ENCODE measurements around the gene CDPF1.

- TF ChIP-seq, protein P1, sequence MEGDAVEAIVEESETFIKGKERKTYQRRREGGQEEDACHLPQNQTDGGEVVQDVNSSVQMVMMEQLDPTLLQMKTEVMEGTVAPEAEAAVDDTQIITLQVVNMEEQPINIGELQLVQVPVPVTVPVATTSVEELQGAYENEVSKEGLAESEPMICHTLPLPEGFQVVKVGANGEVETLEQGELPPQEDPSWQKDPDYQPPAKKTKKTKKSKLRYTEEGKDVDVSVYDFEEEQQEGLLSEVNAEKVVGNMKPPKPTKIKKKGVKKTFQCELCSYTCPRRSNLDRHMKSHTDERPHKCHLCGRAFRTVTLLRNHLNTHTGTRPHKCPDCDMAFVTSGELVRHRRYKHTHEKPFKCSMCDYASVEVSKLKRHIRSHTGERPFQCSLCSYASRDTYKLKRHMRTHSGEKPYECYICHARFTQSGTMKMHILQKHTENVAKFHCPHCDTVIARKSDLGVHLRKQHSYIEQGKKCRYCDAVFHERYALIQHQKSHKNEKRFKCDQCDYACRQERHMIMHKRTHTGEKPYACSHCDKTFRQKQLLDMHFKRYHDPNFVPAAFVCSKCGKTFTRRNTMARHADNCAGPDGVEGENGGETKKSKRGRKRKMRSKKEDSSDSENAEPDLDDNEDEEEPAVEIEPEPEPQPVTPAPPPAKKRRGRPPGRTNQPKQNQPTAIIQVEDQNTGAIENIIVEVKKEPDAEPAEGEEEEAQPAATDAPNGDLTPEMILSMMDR (IDR thresholded peaks at IDR 0.05; ENCODE audit: extremely low read depth in 1 of 2, insufficient read depth in 1 of 2, low read depth in 1 of 2, low read length in 2 of 2) = no peak
- TF ChIP-seq MAX (IDR thresholded peaks at IDR 0.05; ENCODE audit: insufficient read depth, insufficient read length) (no peak), EZH2 (IDR thresholded peaks at IDR 0.05; ENCODE audit: borderline replicate concordance, low read depth, low read length, severe bottlenecking) (no peak), FOS (IDR thresholded peaks at IDR 0.05; ENCODE audit: borderline replicate concordance, insufficient read depth, low read length) (no peak), POLR2A (IDR thresholded peaks at IDR 0.05; ENCODE audit: low read depth, low read length) (no peak), POLR2AphosphoS5 (IDR thresholded peaks at IDR 0.05; ENCODE audit: insufficient read depth, low read depth, low read length) (no peak), JUN (IDR thresholded peaks at IDR 0.05; ENCODE audit: borderline replicate concordance, insufficient read depth, insufficient read length, low read depth) (no peak), MYC (IDR thresholded peaks at IDR 0.05; ENCODE audit: low read depth, low read length) (no peak), GATA2 (IDR thresholded peaks at IDR 0.05; ENCODE audit: insufficient read depth, insufficient read length, low read depth, low read length) (no peak)
Observed at GRCh38 chr22:46242076-46242475, 8.0 kb downstream of the CDPF1 start.

Data from endothelial cell of umbilical vein (primary cell).